ENCODE data around the gene ERBIN.

DNA sequence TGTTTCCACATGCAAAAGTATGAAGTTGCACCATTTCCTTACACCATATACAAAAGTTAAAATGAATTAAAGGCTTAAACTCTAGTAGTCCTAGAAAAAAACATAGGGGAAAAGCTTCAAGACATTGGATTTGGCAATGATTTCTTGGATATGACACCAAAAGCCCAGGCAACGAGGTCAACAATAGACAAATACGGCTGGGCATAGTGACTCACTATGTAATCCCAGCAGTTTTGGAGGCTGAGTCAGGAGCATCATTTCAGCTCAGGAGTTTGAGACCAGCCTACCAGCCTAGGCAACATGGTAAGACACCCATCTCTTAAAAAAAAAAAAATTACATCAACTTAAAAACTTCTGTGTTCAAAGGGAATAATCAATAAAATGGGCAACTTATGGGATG is 186.8 kb downstream of the ERBIN start:
- no peak for TF ChIP-seq YY1 (IDR thresholded peaks at IDR 0.05; ENCODE audit: insufficient read depth, insufficient read length)
- no peak for TF ChIP-seq ZNF274 (IDR thresholded peaks at IDR 0.05; ENCODE audit: low read depth, low read length)
- TF ChIP-seq SUZ12 (IDR thresholded peaks at IDR 0.05; ENCODE audit: extremely low read depth, insufficient read depth, insufficient read length) = no peak

All from NT2/D1 (cell line).